ENCODE data around the gene PRR16.

The PRR16 gene

DNA sequence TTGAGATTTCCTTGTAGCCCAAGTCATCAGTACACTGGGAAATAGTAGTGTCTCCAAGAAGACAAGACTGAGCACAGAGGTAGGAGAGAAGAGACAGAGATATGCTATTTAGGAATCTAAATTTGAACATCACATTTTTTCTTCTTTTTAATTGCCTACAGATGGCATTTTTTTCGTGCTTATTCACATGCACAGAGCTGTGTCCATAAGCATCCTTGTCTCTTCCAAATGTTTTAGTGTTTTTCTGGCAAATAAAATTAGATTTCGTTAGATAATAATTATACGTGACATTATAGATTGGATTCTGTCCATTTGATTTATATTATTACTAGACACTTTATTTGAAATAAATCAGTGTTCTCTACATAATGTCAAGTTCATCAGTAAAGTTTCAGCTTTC lies 80.9 kb downstream of the PRR16 start:
- no peaks in the 10 kb centered on the region for H3K27me3 ChIP-seq (ENCODE audit: insufficient read depth, low read length)
- no peaks in the 10 kb centered on the region for H3K36me3 ChIP-seq (ENCODE audit: insufficient read depth, low read depth, low read length)
- no peak overlapping the region for H3K9ac ChIP-seq (ENCODE audit: low read depth, low read length)
- no peak overlapping the region for H3K4me3 ChIP-seq (ENCODE audit: low read length)
- no peaks in the 10 kb centered on the region for H3K9me3 ChIP-seq (ENCODE audit: insufficient read depth, low read depth, low read length)
- no peak overlapping the region for H3K27ac ChIP-seq (ENCODE audit: low read length)
- H3K4me1 ChIP-seq (ENCODE audit: insufficient read depth, low read length) = 0 out of 2 replicates have a peak, but pooled peaks cover 4% of the 10 kb centered on the region

DNA sequence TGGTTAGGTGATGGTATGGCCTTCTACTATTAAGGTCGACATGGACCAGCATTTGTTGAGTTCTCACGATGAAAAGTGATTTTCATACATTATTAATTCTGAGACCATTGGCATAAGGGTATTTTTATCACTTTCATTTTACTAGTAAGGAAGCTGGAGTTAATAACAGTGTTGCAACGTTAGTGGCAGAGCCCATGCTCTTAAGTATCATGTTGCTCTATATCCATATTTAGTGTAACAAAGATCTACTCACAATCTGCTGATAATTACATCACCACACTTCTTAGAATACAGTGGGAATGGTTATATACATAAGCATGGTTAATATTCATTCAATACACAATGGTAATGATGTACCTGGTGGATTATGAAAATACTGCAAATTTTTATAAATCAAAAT lies 81.9 kb downstream of the PRR16 start:
- H3K36me3 ChIP-seq (ENCODE audit: insufficient read depth, low read depth, low read length) = no peaks in the 10 kb centered on the region
- H3K4me1 ChIP-seq (ENCODE audit: insufficient read depth, low read length) = no peaks in the 10 kb centered on the region
- no peaks in the 10 kb centered on the region for H3K9me3 ChIP-seq (ENCODE audit: insufficient read depth, low read depth, low read length)

DNA sequence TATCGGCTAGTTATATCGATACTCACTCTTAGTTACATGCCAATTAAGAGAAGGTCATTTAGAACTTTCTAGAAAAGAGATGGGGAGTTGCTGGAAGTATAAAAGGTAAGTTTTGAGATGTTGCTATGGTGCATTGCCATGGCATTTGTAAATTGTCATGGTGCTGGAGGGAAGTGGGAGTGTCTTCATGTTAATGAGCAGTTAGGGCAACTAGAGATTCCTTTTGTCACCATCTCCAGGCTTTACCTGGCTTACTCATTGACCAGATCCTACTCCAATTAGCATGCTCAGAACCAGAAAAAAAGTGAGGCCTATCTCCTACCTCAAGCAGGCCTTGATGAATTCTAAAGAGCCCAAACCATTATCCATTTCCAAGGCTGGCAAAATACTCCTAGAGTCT lies 82.8 kb downstream of the PRR16 start:
- Histone ChIP-seq H3K4me3 (ENCODE audit: low read length) (no peak overlapping the region), H3K9ac (ENCODE audit: low read depth, low read length) (no peak overlapping the region), H3K27me3 (ENCODE audit: insufficient read depth, low read length) (no peaks in the 10 kb centered on the region), H3K36me3 (ENCODE audit: insufficient read depth, low read depth, low read length) (no peaks in the 10 kb centered on the region), H3K4me1 (ENCODE audit: insufficient read depth, low read length) (no peaks in the 10 kb centered on the region), H3K27ac (ENCODE audit: low read length) (no peak overlapping the region), H3K9me3 (ENCODE audit: insufficient read depth, low read depth, low read length) (no peaks in the 10 kb centered on the region)

More for the DNA sequence above, 81.9 kb downstream of the PRR16 start:
- Histone ChIP-seq H3K27me3 (ENCODE audit: insufficient read depth, low read length) (no peaks in the 10 kb centered on the region), H3K4me3 (ENCODE audit: low read length) (no peak overlapping the region), H3K9ac (ENCODE audit: low read depth, low read length) (no peak overlapping the region), H3K27ac (ENCODE audit: low read length) (no peak overlapping the region)

DNA sequence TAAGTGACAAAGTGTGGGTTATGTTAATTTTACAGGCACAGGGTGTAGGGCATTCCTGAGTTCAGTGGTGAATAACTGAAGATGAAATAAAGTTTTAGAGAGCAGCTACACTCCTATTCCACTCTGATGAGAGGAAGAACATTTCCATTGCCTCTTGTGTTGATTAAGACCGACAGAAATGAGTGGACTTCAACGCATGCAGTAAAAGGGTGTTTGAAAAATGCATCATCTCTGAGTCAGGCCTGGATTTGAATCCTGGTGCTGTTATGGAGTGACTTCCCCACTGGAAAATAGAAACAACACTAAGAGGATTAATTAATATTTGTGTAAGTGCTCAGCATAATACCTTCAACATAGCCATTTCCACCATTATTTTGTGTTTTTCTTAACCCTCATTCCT lies 86.3 kb downstream of the PRR16 start:
- H3K27me3 ChIP-seq (ENCODE audit: insufficient read depth, low read length) = no peaks in the 10 kb centered on the region
- H3K4me3 ChIP-seq (ENCODE audit: low read length) = no peak overlapping the region
- H3K36me3 ChIP-seq (ENCODE audit: insufficient read depth, low read depth, low read length) = no peaks in the 10 kb centered on the region
- H3K9ac ChIP-seq (ENCODE audit: low read depth, low read length) = no peak overlapping the region
- H3K4me1 ChIP-seq (ENCODE audit: insufficient read depth, low read length) = no peaks in the 10 kb centered on the region
- H3K9me3 ChIP-seq (ENCODE audit: insufficient read depth, low read depth, low read length) = no peaks in the 10 kb centered on the region
- H3K27ac ChIP-seq (ENCODE audit: low read length) = no peak overlapping the region

DNA sequence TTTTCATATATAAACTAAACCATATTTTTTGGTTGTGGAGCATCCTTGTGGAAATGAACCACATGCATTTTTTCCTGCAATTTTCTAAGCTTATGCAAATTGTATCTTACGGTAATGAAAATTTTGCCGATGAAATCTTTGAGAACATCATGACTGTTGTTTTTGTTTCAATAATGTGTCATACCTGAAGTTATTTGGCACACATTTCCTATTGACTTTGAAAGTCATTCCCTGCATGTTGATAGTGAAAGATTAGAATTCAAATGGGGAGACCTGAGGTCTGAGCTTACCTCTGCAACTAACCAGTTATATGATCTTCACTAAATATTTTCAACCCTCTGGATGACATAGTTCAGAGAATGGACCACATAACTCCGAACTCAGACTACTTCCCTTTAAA lies 88.5 kb downstream of the PRR16 start:
- Histone ChIP-seq H3K27me3 (ENCODE audit: insufficient read depth, low read length) (no peaks in the 10 kb centered on the region), H3K9me3 (ENCODE audit: insufficient read depth, low read depth, low read length) (no peaks in the 10 kb centered on the region), H3K4me1 (ENCODE audit: insufficient read depth, low read length) (no peaks in the 10 kb centered on the region), H3K36me3 (ENCODE audit: insufficient read depth, low read depth, low read length) (no peaks in the 10 kb centered on the region), H3K4me3 (ENCODE audit: low read length) (no peak overlapping the region), H3K9ac (ENCODE audit: low read depth, low read length) (no peak overlapping the region), H3K27ac (ENCODE audit: low read length) (no peak overlapping the region)

DNA sequence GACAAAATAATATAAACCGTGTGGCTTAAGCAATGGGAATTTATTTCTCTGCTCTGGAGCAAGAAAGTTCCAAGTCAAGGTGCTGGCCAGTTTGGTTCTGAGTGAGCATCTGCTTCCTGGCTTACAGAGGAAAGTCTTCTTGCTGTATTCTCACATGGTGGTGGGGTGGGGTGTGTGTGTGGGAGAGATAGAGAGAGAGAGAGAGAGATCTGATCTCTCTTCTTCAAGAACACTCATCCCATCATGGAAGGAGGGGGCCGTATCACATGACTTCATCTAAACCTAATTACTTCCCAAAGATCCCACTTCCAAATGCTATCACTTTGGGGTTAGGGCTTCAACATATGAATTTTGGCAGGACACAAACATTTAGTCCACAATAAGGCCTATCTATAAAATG lies 91.2 kb downstream of the PRR16 start:
- Histone ChIP-seq H3K9ac (ENCODE audit: low read depth, low read length) (no peak overlapping the region), H3K27ac (ENCODE audit: low read length) (no peak overlapping the region), H3K36me3 (ENCODE audit: insufficient read depth, low read depth, low read length) (no peaks in the 10 kb centered on the region), H3K4me3 (ENCODE audit: low read length) (no peak overlapping the region), H3K9me3 (ENCODE audit: insufficient read depth, low read depth, low read length) (no peaks in the 10 kb centered on the region), H3K27me3 (ENCODE audit: insufficient read depth, low read length) (no peaks in the 10 kb centered on the region), H3K4me1 (ENCODE audit: insufficient read depth, low read length) (no peaks in the 10 kb centered on the region)

DNA sequence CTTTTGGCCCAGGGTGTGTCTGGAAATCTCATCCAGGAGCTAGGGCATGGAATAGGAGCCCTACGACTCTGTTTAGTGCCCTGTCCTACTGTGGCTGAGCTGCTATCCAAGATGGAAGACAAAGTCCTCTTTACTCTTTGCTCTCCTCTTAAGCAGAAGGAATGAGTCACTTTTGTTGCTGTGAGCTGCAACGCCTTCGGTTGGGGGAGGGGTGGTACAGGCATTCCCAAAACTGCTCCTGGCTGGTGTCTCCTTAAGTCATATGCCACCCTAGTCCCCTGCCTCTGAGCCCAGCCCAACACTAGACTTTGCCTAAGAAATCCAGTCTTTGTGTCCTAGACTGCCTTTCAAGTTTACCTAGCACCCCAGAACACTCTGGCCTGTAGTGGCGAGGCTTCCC lies 99.9 kb downstream of the PRR16 start:
- no peaks in the 10 kb centered on the region for H3K4me1 ChIP-seq (ENCODE audit: insufficient read depth, low read length)
- no peak overlapping the region for H3K9ac ChIP-seq (ENCODE audit: low read depth, low read length)
- H3K27me3 ChIP-seq (ENCODE audit: insufficient read depth, low read length) = no peaks in the 10 kb centered on the region
- H3K9me3 ChIP-seq (ENCODE audit: insufficient read depth, low read depth, low read length) = no peaks in the 10 kb centered on the region
- H3K27ac ChIP-seq (ENCODE audit: low read length) = no peak overlapping the region
- H3K4me3 ChIP-seq (ENCODE audit: low read length) = no peak overlapping the region
- no peaks in the 10 kb centered on the region for H3K36me3 ChIP-seq (ENCODE audit: insufficient read depth, low read depth, low read length)

DNA sequence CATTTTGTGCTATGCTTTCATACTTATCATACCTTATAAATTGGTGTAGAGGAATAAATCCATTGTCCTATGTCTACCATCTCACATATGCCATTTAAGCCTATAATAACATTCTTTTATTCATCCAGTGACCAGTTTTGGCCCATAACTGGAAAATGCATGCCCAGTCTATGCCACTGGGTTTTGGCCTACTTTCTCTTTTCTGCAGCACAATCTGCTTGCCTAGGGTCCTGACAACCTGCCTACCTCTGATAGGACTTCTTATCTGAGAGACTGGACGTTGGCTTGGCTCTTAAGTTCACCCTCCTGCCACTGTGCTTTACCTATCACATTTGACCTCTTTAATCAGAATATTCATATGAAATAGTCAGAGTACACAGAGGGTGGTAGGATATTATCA lies 103.0 kb downstream of the PRR16 start:
- Histone ChIP-seq H3K9ac (ENCODE audit: low read depth, low read length) (no peak overlapping the region), H3K9me3 (ENCODE audit: insufficient read depth, low read depth, low read length) (no peaks in the 10 kb centered on the region), H3K36me3 (ENCODE audit: insufficient read depth, low read depth, low read length) (no peaks in the 10 kb centered on the region), H3K4me3 (ENCODE audit: low read length) (no peak overlapping the region), H3K4me1 (ENCODE audit: insufficient read depth, low read length) (no peaks in the 10 kb centered on the region), H3K27ac (ENCODE audit: low read length) (no peak overlapping the region), H3K27me3 (ENCODE audit: insufficient read depth, low read length) (no peaks in the 10 kb centered on the region)

DNA sequence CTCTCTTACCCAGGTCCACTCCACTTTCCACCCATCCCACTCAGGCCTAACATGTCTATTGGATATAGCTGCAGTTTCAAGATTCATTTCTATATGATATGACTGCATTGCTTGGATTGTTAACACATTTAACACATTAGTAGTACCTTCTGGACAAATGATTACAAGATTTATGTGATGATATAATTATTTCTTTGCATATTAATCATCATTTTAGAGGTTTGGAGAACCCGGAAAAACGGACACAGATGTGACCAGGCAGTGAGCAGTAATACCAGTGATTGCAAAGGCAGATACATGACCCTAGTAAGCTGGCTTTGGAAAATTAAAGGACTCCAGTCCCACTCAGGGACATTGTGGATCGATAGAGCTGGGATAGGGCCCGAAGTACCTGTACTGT lies 103.8 kb downstream of the PRR16 start:
- H3K9me3 ChIP-seq (ENCODE audit: insufficient read depth, low read depth, low read length) = no peaks in the 10 kb centered on the region
- H3K4me1 ChIP-seq (ENCODE audit: insufficient read depth, low read length) = no peaks in the 10 kb centered on the region
- H3K4me3 ChIP-seq (ENCODE audit: low read length) = no peak overlapping the region
- H3K27me3 ChIP-seq (ENCODE audit: insufficient read depth, low read length) = no peaks in the 10 kb centered on the region
- H3K27ac ChIP-seq (ENCODE audit: low read length) = no peak overlapping the region
- H3K9ac ChIP-seq (ENCODE audit: low read depth, low read length) = no peak overlapping the region
- no peaks in the 10 kb centered on the region for H3K36me3 ChIP-seq (ENCODE audit: insufficient read depth, low read depth, low read length)

DNA sequence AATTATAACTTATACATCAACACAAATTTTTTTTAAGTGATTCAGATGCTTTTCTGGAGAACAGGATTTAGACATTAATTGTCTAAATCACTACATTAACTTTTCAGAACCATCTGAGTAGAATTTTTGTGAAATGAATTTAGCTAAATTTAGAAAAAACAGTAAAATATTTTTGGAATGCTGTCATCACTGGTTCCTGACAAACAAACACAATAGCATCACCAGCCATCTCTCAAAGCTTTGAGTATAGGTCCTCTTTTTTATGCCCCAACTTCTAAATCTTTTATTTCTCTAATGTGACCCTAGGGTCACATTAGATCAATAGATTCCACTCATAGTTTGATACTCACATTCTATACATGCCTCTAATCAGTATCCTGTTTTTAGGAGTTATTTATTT lies 104.6 kb downstream of the PRR16 start:
- H3K9me3 ChIP-seq (ENCODE audit: insufficient read depth, low read depth, low read length) = no peaks in the 10 kb centered on the region

DNA sequence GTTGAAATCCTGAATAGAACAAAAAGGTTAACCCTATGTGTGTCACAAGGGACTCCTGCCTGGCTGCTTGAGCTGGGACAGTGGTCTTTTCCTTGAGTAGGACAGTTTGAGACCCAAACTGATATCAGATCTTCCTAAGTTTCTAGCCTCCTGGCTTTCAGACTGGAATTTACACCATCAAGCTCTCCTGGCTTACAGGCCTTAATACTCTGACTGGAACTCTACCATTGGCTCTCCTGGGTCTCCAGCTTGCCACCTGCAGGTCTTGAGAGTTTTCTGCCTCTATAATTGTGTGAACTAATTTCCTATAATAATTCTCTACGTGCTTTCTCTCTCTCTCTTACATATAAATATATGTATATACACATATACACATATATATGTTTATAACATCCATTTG lies 112.5 kb downstream of the PRR16 start:
- H3K9ac ChIP-seq (ENCODE audit: low read depth, low read length) = no peak overlapping the region

More for the DNA sequence above, 104.6 kb downstream of the PRR16 start:
- no peaks in the 10 kb centered on the region for H3K36me3 ChIP-seq (ENCODE audit: insufficient read depth, low read depth, low read length)
- H3K27me3 ChIP-seq (ENCODE audit: insufficient read depth, low read length) = no peaks in the 10 kb centered on the region
- H3K4me3 ChIP-seq (ENCODE audit: low read length) = no peak overlapping the region
- H3K4me1 ChIP-seq (ENCODE audit: insufficient read depth, low read length) = no peaks in the 10 kb centered on the region
- H3K27ac ChIP-seq (ENCODE audit: low read length) = no peak overlapping the region
- no peak overlapping the region for H3K9ac ChIP-seq (ENCODE audit: low read depth, low read length)

DNA sequence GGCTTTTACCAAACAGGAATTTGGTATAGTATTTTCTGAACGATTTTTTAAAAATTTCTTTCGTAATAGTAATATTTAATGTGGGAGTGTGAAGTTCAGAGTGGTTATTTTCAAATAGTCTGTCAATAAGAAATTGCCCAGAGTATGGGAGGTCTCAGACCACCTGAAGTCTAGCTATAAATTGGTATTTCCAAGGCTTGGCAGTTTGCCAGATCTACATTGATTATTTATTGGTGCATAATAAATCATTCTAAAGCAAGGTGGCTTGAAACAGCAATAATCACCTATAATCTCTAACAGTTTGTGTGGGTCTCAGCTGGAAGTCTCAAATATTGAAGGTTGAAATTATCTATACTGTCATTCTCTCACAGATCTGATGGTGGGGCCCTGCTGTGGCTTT lies 118.5 kb downstream of the PRR16 start:
- Histone ChIP-seq H3K4me3 (ENCODE audit: low read length) (no peak overlapping the region), H3K4me1 (ENCODE audit: insufficient read depth, low read length) (no peaks in the 10 kb centered on the region), H3K9me3 (ENCODE audit: insufficient read depth, low read depth, low read length) (no peaks in the 10 kb centered on the region), H3K36me3 (ENCODE audit: insufficient read depth, low read depth, low read length) (no peaks in the 10 kb centered on the region), H3K9ac (ENCODE audit: low read depth, low read length) (no peak overlapping the region), H3K27ac (ENCODE audit: low read length) (no peak overlapping the region), H3K27me3 (ENCODE audit: insufficient read depth, low read length) (no peaks in the 10 kb centered on the region)

More for the DNA sequence above, 112.5 kb downstream of the PRR16 start:
- Histone ChIP-seq H3K4me1 (ENCODE audit: insufficient read depth, low read length) (peaks cover 3% of the 10 kb centered on the region; the same call in 1 of the 2 replicates), H3K27me3 (ENCODE audit: insufficient read depth, low read length) (no peaks in the 10 kb centered on the region), H3K9me3 (ENCODE audit: insufficient read depth, low read depth, low read length) (no peaks in the 10 kb centered on the region), H3K27ac (ENCODE audit: low read length) (no peak overlapping the region), H3K36me3 (ENCODE audit: insufficient read depth, low read depth, low read length) (no peaks in the 10 kb centered on the region), H3K4me3 (ENCODE audit: low read length) (no peak overlapping the region)

DNA sequence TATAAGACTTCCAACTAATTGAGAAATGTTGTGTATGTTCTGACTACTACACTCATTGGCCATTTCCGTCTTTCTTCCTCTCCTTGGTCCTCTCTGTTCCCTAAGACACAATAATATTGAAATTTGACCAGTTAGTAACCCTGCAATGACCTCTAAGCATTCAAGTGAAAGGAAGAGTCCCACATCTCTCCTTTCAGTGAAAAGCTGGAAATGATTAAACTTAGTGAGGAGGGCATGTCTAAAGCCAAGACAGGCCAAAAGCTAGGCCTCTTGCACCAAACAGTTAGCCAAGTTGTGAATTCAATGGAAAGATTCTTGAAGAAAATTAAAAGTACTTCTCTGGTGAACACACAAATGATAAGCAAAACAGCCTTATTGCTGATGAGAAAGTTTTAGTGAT lies 122.5 kb downstream of the PRR16 start:
- Histone ChIP-seq H3K36me3 (ENCODE audit: insufficient read depth, low read depth, low read length) (no peaks in the 10 kb centered on the region), H3K4me1 (ENCODE audit: insufficient read depth, low read length) (no peaks in the 10 kb centered on the region), H3K27me3 (ENCODE audit: insufficient read depth, low read length) (no peaks in the 10 kb centered on the region), H3K4me3 (ENCODE audit: low read length) (no peak overlapping the region), H3K9me3 (ENCODE audit: insufficient read depth, low read depth, low read length) (no peaks in the 10 kb centered on the region), H3K27ac (ENCODE audit: low read length) (no peak overlapping the region), H3K9ac (ENCODE audit: low read depth, low read length) (no peak overlapping the region)
